OCI-LY3 (cell line): ENCODE results near the gene FETUB.

Source experiments
- EZH2phosphoT487 ChIP-seq: fragments of 200-600 bp; shearing (Covaris generic); IDR thresholded peaks from 2 replicates; pipeline ENCODE4 v1.6.1; 2018; ENCODE audit warnings: antibody characterized with exemption, mixed run types, low read depth
- TF ChIP-seq, protein P1 (sequence below): fragments of 200-600, 300-600 bp; sonication (generic); IDR thresholded peaks from 2 replicates; pipeline ENCODE4 v1.5.1; 2014; ENCODE audit warnings: antibody characterized with exemption, low read length, low read depth

GRCh38 chr3:186593862-186594261 lies 46.3 kb upstream of the FETUB start:
- TF ChIP-seq, protein P1, sequence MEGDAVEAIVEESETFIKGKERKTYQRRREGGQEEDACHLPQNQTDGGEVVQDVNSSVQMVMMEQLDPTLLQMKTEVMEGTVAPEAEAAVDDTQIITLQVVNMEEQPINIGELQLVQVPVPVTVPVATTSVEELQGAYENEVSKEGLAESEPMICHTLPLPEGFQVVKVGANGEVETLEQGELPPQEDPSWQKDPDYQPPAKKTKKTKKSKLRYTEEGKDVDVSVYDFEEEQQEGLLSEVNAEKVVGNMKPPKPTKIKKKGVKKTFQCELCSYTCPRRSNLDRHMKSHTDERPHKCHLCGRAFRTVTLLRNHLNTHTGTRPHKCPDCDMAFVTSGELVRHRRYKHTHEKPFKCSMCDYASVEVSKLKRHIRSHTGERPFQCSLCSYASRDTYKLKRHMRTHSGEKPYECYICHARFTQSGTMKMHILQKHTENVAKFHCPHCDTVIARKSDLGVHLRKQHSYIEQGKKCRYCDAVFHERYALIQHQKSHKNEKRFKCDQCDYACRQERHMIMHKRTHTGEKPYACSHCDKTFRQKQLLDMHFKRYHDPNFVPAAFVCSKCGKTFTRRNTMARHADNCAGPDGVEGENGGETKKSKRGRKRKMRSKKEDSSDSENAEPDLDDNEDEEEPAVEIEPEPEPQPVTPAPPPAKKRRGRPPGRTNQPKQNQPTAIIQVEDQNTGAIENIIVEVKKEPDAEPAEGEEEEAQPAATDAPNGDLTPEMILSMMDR = no peak
- TF ChIP-seq EZH2phosphoT487 = no peak
